ENCODE results near the gene TRABD2B. TPM values are rescaled to one million over a fixed set of nuclear protein-coding genes. Genes with fewer than 3 reads are reported as not detected.
A peak's percentile ranks its signal among the peaks of the same experiment; 100 is the strongest.

TRABD2B gene
- total RNA-seq, 1 donor: not detected

- DNase-seq (ENCODE audit: low read depth in 2 of 3, low spot score in 2 of 3): no peak
Measured at GRCh38 chr1:47745715-47746609, 251.2 kb downstream of the TRABD2B start.

DNA sequence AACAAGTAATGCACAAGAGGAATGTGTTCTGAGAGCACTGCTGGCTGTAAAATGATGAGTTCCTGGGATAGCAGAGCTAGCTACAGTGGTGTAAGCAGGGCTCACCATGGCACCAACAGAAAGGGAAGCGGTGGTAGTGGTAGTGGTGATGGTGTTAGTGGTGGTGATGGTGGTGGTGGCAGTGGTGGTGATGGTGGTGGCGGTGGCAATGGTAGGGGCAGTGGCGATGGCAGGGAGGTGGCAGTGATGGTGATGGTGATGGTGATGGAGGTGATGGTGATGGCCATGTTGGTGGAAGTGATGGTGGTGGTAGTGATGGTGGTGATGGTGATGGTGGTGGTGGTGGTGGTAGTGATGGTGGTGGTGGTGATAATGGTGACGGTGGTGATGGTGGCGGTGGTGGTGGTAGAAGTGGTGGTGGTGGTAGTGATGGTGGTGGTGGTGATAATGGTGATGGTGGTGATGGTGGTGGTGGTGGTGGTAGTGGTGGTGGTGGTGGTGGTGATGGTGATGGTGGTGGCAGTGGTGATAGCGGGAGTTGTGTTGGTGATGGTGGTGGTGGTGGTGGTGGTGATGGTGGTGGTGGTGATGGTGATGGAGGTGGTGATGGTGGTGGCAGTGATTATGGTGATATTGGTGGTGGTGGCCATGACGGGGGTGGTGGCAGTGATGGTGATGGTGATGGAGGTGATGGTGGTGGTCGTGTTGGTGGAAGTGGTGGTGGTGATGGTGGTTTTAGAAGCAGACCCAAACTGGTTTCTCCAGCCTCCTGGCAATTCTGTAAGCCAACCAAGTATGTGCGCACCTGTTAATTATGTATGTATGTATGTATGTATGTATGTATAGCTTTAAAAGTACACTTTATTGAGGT is 254.1 kb downstream of the TRABD2B start:
- no peak for DNase-seq (ENCODE audit: low read depth in 2 of 3, low spot score in 2 of 3)

DNA sequence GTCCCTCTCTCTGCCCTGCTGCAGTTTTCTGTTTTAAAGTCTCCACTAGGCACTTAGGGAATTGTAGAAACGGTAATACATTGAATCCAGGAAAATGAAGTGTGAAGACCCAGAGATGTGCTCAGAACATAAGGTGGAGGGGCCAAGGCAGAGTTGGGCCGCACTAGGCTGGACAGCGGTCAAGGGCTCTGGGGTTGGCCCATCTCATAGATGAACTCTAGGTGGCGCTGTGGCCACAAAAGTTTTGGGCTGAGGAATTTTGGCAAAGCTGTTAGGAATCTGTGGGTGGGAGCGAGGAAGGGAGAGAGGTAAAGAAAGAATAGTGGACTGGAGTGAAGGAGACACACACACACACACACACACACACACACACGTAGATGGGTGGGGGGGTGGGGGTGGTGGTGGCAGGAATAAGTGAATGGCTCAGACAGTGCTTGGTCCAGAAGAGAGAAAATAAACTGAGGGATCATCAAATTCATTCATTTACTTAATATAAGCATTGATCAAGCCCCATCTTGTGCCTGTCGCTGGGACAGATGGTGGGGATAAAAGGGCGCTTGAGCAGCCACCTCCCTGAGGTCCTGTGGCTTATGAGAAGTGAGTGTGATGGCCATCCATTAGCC is 258.5 kb downstream of the TRABD2B start:
- DNase-seq (ENCODE audit: low read depth in 2 of 3, low spot score in 2 of 3): peak in 1 of 3 donors; percentile 18

GRCh38 chr1:47732489-47732888 is 264.7 kb downstream of the TRABD2B start:
- DNase-seq (ENCODE audit: low read depth in 2 of 3, low spot score in 2 of 3): no peak

DNA sequence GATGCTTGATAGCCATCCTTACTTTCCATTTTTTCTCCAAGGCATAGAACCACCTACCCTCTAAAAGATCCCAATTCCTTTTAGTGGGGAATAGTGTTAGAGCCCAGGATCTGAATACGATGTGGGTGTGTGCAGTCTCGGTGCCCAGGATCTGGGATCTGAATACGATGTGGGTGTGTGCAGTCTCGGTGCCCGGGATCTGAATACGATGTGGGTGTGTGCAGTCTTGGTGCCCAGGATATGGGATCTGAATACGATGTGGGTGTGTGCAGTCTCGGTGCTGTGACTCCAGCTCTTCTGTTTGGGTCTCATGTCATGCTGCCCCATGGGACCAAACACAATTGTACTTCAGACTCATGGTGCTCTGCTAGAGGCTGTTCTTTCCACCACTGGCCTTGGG is 265.5 kb downstream of the TRABD2B start:
- no peak for DNase-seq (ENCODE audit: low read depth in 2 of 3, low spot score in 2 of 3)

GRCh38 chr1:47729685-47730084 is 267.5 kb downstream of the TRABD2B start:
- DNase-seq (ENCODE audit: low read depth in 2 of 3, low spot score in 2 of 3): no peak

DNA sequence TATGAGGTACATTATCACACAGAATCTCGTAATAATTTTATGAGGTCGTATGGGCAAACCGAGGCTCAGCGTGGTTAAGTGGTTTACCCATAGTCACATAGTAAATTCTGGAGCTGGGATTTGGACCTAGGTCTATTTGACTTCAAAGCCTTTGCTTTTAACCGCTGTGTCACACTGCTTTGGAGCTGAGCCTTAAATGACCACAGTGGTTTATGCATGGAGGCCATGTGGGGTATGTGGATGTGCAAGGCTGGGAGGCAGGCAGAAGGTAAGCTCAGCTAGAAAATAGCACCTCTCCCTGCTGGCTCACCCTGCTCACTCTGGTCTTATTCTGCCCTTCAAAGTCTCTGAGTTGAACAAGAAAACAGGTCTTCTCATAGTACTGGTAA is 269.5 kb downstream of the TRABD2B start:
- DNase-seq (ENCODE audit: low read depth in 2 of 3, low spot score in 2 of 3): no peak

GRCh38 chr1:47727051-47727696 is 270.0 kb downstream of the TRABD2B start:
- no peak for DNase-seq (ENCODE audit: low read depth in 2 of 3, low spot score in 2 of 3)

- DNase-seq (ENCODE audit: low read depth in 2 of 3, low spot score in 2 of 3): peak in 2 of 3 donors; percentile 71 to 82
Measured at GRCh38 chr1:47725992-47726855, 271.0 kb downstream of the TRABD2B start.

DNA sequence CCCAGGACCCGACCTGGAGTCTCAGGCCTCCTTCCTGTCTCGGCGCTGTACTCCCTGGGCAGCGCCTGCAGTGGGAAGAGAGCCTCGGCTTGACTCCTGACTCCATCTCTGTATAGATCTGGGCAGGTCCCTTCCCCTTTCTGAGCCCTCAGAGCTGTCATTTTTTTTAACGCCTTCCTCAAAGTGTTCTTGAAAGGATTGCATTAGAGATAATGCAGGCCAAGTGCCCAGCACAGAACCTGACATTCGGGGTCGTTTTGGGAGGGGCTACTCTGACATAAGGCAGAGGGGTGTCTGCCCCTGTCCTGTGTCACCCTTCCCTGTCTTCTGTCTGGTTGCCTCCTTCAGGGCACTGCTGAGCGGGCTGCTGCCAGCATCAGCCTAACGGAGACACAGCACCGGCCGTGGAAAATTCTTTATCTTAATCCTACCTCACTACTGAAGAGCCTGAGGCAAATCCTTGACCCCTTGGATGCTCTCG is 271.6 kb downstream of the TRABD2B start:
- peak in 1 of 3 donors; percentile 44 for DNase-seq (ENCODE audit: low read depth in 2 of 3, low spot score in 2 of 3)

GRCh38 chr1:47725000-47725473 is 272.1 kb downstream of the TRABD2B start:
- peak in 1 of 3 donors; percentile 29 for DNase-seq (ENCODE audit: low read depth in 2 of 3, low spot score in 2 of 3)

DNA sequence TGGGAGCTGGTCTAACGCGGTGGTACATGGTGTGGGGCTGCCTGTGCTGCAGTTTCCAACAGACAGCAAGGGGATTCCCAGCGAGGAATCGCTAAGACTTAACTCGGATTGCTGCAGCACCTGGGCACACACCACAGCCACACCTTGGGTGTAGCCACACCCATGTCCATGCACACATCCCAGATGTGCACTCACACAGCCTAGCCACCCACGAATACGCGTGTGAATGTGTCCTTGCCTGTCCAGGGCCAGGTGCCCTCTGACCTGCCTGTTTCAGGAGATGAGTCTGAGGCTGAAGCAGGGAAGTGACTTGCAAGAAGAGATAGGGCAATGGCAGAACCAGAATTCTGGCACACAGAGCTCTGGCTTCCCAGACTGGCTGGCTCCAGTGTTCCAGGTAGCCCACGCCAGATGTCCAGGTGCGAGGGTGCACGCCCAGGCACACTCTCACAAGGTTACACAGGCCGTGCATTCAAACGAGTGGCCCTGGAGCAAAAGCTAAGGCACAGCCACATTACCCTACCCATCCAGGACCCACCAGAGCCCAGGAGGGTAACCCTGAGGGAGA is 272.7 kb downstream of the TRABD2B start:
- no peak for DNase-seq (ENCODE audit: low read depth in 2 of 3, low spot score in 2 of 3)

DNA sequence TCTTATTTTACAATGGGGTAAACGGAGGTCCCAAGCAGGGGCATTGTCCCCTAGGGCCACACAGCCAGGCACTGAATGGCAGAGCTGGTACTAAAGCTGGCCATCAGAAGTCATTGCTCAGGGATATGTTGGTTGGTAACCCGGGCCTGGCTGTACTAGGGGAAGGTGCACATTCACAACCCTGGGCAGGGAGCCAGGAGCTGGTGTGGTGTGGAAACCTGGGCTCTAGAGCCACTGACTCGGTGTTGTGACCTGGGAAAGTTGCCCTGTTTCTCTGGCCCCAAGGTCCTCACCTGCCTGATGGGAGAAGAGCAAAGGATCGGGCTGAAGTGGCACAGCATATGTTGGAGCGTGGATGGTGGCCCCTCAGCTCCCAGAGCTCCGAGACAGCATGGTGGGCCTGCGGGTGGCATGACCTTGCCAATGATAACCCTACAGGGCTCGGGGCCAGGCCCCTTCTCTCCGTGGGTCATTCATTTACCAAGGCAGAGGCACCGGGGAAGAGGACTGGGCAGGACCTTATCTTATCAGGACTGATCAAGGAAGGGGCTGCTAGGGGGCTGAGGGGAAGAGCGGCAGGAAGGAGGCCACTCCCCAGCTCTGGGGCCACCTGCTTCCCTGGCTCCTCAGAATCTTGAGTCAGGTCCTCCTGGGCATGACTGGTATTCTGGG is 274.1 kb downstream of the TRABD2B start:
- peak in 1 of 3 donors; percentile 49 for DNase-seq (ENCODE audit: low read depth in 2 of 3, low spot score in 2 of 3)

DNA sequence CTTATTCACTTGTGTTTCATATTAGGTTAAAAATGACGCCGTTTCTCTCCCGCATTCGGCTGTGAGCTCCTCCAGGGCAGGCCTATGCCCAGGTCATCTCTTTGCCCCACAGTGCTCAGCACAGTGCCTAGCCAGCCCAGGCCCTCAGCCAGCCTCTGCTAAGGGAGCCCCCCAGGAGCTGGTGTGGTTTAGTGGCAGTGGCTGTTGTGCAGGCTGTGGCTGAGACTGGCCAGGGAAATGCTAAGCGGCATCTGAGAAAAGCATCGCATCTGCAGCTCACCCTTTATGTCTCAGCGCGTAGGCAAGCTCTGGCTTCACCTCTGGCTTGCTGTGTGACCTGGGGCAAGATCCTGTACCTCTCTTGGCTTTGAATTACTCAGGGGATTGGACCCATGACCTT is 275.1 kb downstream of the TRABD2B start:
- no peak for DNase-seq (ENCODE audit: low read depth in 2 of 3, low spot score in 2 of 3)

GRCh38 chr1:47720111-47720510 is 277.1 kb downstream of the TRABD2B start:
- no peak for DNase-seq (ENCODE audit: low read depth in 2 of 3, low spot score in 2 of 3)

- no peak for DNase-seq (ENCODE audit: low read depth in 2 of 3, low spot score in 2 of 3)
Measured at GRCh38 chr1:47717341-47717740, 279.8 kb downstream of the TRABD2B start.

GRCh38 chr1:47713975-47714767 is 283.0 kb downstream of the TRABD2B start:
- no peak for DNase-seq (ENCODE audit: low read depth in 2 of 3, low spot score in 2 of 3)

All from hematopoietic multipotent progenitor cell (in vitro differentiated cells).